Measurements from ENCODE around the gene SH2D5.

The SH2D5 gene
- total RNA-seq, result 0 to 1.2 (median 0.35) reads per million in 4 donors

DNA sequence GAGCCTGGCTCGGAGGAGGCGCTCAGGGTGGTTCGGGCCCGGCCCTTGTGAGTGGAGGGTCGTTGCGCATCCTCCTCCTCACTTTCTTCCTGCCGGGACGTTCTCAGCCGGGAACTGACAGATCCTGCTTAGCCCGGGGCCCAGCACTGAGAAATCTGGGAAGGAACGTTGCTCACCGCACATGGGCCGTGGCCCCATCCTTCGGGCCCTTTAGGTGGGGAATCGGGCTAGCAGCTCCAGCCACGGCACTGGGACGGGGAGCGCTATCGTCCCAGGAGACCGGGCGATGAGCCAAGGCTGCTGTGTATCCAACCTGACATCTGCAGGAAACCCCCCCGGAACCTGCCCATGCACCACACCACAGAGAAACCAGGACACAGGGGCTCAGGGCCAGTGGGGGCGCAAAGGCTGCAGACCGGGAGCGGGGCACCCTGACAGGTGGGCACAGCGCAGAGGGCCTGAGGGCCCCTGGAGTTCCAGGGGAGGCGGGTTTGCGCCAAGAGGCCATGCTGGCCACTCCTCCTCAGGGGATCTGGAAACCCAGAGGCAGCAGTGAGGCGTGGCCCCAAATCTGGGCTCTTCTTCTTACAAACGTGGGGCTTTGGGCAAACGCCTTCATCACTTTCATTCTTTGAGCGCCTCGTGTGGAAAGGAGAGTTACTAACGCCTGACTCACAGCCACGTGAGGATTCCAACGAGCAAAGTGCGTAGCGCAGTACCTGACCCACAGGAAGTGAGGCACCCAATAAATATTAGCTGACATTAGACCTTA, at the start of gene SH2D5:
Gene SH2D5, minus strand, starts transcription at position 116 of the 772 bp plus-strand sequence. CDS start 4,659 bp downstream, outside the sequence.
- DNase-seq, result peak in 4 of 5 donors; percentile 43 to 72 (median 56)

DNA sequence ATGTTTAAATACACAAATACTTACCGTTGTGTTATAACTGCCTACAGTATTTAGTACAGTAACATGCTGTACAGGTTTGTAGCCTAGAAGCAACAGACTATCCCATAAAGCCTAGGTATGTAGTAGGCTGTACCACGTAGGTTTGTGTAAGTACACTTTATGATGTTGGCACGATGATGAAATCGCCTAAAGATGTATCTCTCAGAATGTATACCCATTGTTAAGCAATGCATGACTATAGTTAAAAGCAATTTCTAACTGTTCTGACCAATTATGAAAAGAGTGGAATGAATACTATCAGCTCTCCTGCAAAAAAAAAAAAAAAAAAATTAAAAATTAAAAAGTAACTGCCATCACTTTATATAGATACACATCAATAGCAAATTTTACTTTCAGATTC, 43.2 kb upstream of the SH2D5 start:
- DNase-seq, result no peak

DNA sequence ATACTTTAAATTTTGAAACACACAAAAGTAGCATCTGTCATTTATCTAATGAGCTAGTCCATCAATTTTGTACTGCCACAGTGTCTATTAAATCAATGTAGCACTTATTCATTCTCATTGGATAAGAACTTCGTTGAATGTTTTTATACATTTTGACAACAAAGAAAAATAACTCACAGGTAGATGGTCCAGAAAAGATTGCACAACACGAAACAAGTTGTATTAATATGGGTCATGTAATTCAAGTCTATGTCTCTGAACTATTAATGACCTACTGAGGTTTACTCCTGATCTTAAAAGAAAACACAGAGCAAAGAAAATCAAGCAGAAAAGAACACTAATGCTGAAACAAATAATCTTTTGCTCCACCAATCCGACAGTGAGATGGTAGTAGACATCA, 39.3 kb upstream of the SH2D5 start:
- DNase-seq, result no peak

DNA sequence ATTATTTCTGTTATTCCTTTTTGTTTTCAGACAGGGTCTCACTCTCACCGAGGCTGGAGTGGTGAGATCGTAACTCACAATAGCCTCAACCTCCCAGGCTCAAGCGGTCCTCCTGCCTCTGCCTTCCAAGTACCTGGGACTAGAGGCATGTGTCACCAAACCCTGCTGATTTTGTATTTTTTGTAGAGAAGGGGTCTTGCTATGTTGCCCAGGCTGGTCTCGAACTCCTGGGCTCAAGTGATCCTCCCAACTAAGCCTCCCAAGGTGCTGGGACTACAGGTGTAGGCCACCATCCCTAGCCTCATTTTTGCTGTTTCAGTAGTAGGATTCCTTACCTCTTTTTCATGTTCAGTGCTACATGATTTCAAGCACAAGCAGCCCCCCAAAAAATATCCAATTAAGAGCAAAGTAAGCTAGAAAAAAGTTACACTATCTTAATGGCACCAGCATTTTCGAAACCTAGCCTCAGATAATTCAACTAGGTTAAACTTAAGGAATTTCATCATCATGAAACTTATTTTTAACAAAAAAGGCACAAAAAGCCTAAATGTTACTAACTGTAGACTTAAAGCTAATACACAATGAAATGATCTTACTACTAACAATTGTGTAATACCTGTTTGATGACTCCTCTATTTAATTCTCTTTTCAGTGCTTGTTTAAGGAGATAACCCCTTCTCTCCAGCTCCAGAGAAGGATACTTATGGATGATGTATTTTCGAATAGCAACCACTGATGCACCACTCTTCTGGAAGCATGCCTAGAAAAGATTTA, 38.0 kb upstream of the SH2D5 start:
- DNase-seq, result no peak

DNA sequence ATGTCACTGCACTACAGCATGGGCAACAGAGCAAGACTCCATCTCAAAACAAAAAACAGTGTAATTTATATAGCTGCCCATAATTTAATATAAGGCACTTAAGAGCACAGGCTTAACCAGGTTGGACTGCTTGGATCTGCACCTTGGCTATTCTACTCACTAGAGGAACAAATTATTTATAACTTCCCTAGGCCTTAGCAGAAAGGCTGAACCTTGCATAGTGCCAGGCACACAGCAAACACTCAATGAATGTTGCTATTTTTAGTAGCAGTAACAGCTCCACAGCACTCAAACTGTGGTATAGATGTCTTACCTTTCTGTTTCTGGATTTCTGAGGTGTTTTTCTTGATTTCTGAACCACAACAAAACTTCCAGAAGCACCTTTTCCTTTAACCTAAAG, 34.8 kb upstream of the SH2D5 start:
- DNase-seq, result no peak

DNA sequence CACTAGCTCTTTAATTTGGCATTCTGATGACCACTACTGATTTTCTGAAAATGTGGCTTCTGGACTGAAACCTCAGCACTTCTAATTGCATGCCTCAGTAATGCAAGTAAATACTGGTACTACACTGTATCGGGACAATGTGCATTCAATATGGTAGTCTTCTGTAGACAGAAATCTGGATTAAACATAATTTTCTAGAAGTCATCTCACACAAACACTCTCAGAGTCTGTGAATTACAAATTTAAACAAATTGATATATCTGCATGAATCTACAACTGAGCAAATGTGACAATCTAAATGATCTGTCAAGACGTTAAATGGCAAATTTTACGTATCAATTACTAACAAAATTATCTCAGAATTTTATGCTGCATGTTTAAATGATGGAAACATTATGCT, 30.9 kb upstream of the SH2D5 start:
- no peak for DNase-seq

DNA sequence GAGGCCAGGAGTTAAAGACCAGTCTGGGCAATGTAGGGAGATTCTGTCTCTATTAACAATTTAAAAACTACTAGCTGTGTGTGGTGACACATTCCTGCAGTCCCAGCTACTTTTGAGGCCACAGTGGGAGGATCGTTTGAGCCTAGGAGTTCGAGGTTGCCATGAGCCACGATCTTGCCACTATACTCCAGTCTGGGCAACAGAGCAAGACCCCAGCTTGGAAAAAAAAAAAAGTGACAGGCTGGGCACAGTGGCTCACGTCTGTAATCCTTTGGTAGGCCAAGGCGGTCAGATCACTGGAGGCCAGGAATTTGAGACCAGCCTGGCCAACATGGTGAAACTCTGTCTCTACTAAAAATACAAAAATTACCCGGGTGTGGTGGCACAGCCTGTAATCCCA, 27.8 kb upstream of the SH2D5 start:
- no peak for DNase-seq

DNA sequence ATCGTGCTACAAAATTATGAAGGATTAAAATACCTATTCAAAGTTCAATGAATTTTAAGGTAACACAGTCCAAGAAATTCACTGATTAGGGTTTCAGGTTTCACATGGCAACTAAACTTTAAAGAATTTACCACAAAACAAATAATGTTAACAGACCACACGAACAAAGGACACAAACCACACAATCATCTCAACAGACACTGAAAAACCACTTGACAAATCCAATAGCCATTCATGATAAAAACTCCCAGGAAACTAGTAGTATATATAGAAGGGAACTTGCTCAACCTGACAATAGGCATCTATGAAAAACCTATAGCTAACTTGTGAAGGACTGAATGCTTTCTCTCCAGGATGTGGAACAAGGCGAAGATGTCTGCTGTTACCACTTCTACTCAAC, 21.1 kb upstream of the SH2D5 start:
- DNase-seq, result no peak

DNA sequence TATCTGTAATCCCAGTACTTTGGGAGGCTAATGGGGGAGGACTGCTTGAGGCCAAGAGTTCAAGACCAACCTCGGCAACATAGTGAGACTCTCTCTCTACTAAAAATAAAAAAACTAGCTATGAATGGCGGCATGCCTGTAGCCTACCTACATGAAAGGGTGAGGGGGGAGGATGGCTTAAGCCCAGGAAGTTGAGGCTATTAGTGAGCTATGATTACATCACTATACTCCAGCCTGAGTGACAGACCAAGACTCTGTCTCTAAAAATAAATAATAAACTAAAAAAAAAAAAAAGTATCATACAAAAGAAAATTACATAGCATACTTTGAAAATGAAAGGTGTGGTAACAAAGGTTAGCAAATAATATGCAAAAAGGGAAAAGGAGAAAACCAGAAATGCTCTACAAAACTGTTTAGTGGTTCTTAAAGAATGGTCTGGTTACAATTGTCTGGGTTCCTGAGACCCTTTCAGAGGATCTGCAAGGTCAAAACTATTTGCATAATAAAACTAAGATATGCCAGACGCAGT, 19.0 kb upstream of the SH2D5 start:
- no peak for DNase-seq

DNA sequence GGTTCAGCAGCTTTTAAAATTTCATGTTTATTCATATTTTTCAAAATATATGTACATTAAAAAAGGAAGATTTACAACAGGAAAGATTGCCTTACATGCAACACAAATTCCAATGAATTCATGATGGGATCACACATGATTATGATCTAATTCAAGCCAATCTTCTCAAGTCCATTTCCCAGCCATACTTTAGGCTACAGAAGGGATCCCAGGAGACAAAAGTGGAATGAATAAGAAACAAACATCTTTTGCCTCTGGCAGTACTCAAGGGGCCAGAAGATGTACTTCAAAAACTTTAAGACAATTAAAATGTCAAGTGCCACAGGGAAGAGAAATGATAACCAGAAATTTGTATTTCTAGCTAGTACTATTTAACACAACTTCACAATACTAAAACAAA, 10.2 kb upstream of the SH2D5 start:
- no peak for DNase-seq

DNA sequence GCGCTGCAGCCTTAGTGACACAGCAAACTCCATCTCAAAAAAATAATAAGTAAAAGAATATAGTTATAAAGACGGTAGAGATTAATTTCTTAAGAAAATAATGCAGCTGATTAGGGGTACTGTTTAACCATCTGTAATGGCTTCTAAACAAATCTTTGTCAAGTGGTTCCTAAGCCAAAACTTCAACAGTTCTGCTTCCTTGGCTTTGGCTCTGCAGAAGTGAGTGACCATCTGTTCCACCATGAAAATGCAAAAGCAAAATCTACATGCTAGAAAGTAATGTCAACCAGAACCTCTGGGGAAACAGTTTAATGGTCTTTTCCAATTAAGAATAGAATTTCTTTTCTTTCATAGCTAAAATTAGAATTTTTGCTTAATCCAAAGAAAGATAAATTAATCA, 8.3 kb upstream of the SH2D5 start:
- no peak for DNase-seq

DNA sequence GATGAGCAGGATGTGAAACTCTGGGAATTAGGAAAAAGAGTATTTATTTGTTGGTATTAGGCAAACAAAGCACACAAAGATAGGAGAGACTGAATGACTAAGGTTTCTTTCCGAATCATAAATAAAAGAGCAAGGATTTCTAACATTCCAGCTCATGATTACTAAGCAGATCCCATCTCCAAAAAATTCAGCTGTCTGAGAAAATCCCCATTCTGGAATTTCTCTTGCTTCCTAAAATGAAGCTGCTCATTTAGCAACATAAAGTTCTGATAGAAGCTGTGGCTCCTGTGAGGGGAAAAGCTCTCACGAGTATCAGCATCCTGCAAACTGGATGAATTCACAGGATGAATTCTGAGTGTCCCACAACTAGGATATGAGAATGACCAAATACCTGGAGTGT, 6.7 kb upstream of the SH2D5 start:
- no peak for DNase-seq

DNA sequence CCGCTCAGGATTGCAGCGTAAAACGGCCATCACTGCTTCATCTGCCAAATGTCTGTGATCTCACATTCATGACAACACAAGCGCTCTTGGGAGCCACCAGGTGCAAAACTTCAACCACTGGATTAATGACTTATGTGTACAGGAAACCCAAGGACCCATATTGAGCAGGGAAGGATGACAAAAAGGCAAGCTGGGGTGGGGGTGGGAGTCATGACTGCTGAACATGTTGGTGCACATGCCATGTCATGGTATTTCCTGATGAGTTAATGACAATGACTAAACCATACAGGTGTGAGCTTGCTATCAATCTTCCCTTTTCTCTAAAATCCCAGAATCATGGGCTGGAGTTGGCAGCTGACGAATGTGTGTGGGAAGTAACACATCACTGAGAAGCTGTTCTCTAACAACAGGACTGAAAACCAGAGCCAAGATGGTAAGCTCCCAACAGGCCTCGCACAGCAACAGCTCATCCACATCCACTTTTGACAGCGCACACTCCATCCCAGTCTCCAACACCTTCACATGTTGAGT, 3.1 kb upstream of the SH2D5 start:
- no peak for DNase-seq

DNA sequence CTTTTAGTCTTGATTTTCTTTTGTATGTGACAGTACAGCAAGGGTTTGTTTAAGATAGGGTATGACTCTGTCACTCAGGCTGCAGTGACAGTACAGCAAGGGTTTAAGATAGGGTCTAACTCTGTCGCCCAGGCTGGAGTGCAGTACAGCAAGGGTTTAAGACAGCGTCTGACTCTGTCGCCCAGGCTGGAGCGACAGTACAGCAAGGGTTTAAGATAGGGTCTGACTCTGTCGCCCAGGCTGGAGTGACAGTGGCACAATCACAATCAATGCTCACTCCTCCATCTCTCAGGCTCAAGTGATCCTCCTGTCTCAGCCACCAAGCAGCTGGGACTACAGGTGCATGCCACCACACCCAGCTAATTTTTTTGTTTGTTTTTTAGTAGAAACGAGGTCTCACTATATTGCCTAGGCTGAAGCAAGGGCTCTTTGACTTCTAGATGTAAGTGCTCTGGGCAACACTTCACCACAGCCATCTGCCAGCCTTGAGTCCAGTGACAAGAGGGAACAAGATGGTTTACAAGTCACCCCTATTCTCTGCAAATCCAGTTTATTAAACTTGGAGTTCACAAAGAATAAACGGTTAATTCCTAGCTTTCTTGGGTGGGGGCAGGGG, 965 bp upstream of the SH2D5 start:
- no peak for DNase-seq

DNA sequence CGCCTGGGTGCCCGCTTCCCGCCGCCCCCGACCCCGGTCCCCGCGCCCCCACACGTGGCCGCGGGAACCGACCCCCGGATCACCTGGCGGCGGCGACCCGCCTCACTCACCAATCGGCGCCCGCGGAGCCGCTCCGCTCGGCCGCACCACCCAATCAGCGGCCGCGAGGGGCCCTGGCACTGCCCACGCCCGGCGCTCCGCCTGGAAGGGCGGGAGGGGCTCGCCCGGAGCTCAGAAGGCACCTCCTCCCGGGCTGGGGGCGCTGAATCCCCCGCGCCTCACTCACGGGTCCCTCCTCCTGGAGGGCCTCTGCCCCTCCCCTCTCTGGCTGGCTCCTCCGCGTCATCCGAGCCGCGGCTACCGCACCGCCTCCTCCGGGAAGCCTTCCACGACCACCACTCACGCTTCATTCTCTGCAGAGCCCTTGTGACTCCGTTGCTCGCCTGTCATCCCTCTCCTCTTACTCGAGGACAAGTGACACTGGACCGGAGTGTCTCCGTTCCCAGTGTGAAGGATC, 374 bp downstream of the SH2D5 start:
- peak in 3 of 5 donors; percentile 22 to 53 (median 33) for DNase-seq

DNA sequence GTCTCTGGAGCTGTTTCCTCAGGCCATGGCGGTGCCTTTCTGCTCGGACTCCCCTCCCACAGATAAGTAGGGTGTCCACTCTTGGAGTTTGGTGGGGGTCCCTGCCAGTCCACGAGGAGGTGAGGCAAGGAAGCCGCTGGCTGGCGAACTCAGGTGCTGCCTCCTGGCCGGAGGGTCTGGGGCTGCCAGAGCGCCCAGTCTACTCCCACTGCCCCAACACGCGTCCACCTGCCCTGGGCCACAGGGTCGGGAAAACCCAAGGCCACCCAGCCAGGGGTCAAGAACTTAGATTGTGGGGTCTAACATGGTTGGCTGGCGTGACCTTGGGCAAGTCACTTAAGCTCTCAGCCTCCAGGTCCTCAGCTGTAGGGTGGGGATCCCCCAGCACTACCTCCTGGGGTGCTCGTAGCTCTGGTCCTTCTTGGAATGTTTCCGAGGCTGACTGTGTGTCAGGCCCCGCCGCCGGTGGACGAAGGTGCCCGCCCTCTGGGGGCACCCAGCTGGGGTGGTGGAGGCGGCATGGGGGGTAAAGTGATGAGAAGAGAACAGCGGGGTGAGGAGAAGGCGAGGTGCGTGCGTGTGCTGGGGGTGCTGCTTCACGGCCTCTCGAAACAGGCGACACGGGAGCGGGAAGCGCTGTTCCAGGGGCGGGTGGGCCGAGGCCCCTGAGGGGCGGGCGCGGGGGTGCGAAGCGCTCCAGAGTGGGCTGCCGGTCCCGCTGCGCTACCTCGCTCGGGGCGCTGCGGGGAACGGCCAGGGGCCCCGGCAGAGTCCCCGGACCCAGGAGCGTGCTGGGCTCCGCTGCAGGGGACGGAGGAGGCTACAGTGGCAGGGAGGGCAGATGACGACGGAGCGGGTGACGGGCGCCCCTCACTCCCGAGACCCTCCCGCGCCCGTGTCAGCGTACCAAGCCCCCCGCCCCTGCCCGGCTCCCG, 1.2 kb downstream of the SH2D5 start:
- no peak for DNase-seq

DNA sequence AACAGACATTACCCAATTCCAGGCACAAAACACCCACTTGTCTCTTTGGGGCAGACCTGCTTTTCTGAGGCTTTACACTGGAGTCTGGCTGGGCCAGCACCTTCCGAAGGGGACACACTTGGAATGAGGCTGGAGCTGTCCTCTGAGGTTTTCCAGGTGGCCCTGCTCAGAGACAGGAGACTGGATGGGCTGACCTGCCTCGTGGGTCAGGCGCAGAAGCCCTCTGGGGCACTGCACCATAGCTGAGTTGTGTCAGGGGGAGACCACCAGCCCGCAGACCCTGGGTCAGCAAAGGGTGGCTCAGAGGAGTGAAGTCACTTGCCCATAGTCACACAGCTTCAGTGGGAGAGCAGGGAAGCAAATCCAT, 1.8 kb downstream of the SH2D5 start:
- no peak for DNase-seq

DNA sequence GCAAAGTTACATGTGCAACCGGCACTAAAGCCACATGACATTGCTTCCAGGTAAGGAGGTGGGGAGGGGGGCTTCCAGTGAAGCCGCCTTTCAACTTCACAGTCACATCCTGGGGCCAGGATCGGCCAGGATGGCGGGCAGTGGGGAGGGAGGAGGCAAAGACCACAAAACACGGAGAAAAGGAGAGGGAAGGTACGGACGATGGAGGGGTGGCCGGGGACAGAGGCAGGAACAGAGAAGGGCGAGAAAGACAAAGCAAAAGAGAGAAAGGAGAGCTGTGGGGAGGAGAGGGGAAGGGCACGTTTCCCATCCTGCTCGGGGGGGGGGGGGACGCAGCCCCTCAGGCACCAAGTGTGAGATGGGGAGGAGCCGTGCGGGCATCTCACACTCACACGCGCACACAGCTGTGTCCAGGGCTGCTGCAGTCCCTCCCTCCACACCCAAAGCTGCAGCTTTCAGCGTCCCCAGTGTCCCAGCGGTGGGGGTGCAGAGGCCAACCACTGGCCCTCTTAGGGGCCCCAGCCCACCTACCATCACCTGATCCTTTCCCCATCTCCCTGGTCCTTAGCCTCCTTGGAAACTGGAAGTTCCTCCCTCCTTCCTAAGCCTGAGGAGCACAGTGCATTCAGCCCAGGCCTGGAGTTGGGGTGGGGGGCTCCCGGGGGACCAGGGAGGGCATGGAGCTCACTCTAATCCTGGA, 2.4 kb downstream of the SH2D5 start:
- no peak for DNase-seq

DNA sequence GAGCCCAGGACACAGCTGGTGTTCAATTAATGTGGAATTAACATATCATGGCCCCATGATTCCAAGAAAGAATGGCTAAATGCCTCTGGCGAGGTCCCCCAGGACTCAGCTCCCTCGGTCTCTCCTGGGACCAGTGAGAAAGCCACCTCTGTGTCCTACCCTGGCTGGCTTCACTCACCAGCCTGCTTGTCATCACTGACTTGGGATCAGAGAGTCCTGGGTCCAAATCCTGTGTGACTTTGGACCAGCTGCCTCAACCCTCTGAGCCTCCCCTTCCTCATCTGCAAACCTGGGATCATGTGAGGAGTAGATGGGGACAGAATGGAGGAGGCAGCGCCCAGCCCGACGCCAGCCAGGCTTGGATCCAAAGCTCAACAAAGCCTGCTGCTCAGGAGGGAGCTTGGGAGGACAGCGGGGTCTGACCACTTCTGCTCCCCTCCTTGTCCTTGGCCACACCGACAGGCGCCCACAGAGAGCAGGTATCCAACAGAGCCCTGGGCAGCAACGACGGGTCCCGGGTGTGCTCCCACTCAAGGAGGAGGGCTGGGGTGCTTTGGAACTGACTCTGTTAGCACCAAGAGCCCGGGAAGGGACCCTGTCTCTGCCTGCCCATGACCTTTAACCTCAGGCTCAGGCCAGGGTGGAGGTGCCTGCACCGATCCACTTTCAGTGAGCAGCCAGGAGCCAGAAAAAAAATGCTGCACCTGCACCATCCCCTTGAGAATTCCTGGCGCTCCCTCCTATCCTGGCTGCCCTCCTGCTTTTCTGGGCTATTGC, 3.2 kb downstream of the SH2D5 start:
- DNase-seq, result no peak

DNA sequence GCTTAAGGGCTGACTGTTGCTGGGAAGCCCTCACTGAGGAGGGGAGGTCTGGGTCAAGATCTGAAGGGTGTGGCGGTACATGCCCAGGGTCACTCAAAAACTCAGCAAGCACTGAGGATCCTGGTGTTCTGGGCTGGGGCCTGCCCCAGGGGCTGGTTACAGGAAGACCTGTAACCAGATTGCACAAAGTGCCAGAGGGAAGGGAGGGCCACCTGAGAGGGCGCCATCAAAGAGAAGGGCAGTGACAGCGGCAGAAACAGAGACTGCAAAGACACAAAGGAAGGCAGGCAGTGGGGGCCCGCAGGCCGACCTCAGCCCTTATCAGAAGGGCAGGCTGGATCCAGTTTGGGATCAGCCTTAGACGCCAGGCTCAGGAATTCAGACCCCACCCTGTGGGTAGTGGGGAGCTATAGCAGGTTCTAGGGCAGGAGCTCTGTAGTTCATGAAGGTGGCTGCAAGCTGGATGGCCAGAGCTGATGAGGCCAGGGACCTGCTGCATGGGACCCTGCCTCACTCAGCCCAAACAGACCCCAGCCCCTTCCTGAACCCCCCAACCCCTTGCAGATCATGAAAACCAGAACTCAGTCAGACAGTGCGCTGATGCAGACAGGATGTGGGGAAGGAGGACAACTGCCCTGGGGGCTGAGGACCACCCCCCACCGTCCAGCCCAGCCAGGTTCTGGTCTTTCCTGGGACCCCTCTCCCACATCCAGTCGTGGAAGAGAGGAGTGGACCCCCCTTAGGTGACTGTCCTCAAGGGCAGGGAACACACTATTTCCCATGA, 3.9 kb downstream of the SH2D5 start:
- DNase-seq, result no peak
